ENCODE data around the gene PKDCC. TPM values are rescaled to one million over a fixed set of nuclear protein-coding genes. Genes with fewer than 3 reads are reported as not detected.

Gene PKDCC
- polyA plus RNA-seq, 1 donor (not counting 4 experiments of a cell fraction or from before 2014, with no cell fraction given): not detected

DNA sequence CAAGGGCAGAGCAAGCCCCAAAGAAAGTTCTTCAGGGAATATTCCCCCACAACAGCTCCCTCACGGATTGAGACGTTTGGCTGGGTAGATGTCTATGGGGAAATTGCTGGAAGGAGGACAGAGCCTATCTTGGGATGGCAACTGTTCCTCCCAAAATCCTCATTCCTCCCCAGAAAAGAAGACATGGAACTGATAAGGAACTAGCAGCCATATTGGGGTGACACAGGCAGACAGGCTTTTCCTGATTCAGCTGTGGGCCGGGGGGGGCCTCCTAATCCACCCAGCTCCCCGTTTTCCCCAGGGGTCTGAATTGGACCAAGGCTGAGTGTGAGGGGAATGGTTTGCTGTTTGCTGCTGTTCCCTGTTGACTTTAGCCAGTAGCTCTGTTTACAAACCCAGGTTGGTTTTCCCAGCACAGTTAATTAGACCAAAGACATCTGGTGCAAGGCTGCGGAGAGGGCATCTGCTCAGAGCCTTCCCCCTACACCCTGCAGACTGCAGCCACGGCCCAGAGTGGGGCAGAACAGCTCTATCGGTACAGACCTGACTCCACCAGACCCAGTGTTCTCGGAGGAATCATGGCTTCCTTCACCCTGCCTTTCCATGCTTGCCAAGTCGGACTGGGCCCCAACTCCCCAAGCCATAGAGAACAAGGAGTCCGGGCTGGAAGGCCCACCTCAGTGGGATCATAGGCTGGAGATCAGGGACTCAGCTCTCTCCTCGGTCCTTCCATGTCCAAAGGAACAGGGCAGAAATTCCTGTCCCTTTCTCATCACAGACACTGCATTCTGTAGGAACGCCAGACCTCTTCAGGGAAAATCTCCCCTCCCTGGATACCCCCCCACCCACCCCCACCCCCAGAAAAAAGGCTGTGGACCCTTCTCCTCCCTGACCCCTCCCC, 1.7 kb upstream of the PKDCC start:
- dilution Hi-C loops (cut with MboI; ENCODE audit: extremely low pct_ligation_motif_present, low sequenced_read_pairs): no loop called here
- no peaks in the 10 kb centered on the region for H3K36me3 ChIP-seq (ENCODE audit: control insufficient read depth in 2 of 2, extremely low read depth in 1 of 2, insufficient read depth in 2 of 2, low read length in 2 of 2)

DNA sequence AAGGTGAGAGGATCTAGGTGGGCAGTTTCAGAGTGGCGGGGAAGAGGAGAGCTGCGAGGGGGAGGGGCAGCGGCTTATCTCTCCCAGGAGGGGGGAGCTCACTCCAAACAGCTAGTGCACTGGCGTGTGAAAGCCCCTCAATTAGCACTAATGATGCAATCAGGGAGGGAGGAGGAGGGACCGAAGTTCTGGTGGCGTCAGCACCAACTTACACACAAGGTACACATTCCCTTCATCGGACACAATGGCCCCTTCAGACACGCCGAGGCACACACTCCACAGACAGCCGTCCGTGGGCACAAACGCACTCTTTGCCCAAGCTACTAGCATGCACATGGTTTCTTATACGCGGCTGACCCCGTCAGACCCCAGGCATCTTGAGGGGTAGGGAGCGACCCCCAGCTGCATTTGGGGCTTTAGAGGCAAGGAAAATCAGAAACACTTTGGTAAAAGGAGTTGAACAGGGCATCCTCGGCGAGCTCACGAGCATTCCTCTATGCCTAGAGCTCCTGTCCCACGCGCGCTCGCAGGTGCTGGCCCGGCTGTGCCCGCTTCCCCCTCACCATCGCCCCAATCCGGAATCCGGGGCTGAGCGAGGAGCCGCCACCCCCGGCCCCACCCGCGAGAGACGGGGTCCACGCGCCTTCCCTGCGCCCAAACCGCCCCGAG, 868 bp upstream of the PKDCC start:
- H3K9ac ChIP-seq (ENCODE audit: control insufficient read depth, extremely low read depth, insufficient read depth, low read length): no peak overlapping the region

More for the DNA sequence above, 1.7 kb upstream of the PKDCC start:
- H3K9me1 ChIP-seq (ENCODE audit: control insufficient read depth, extremely low read depth, insufficient read depth, low read length): no peaks in the 10 kb centered on the region
- H3K27ac ChIP-seq (ENCODE audit: control insufficient read depth, insufficient read depth, low read length): no peak overlapping the region
- no peak overlapping the region for H2AFZ ChIP-seq (ENCODE audit: control insufficient read depth, low read length)
- no peak overlapping the region for H3K9ac ChIP-seq (ENCODE audit: control insufficient read depth, extremely low read depth, insufficient read depth, low read length)
- no peak for FAIRE-seq
- TF ChIP-seq, protein P1, sequence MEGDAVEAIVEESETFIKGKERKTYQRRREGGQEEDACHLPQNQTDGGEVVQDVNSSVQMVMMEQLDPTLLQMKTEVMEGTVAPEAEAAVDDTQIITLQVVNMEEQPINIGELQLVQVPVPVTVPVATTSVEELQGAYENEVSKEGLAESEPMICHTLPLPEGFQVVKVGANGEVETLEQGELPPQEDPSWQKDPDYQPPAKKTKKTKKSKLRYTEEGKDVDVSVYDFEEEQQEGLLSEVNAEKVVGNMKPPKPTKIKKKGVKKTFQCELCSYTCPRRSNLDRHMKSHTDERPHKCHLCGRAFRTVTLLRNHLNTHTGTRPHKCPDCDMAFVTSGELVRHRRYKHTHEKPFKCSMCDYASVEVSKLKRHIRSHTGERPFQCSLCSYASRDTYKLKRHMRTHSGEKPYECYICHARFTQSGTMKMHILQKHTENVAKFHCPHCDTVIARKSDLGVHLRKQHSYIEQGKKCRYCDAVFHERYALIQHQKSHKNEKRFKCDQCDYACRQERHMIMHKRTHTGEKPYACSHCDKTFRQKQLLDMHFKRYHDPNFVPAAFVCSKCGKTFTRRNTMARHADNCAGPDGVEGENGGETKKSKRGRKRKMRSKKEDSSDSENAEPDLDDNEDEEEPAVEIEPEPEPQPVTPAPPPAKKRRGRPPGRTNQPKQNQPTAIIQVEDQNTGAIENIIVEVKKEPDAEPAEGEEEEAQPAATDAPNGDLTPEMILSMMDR (optimal IDR thresholded peaks at IDR 0.05 in 1 of 3, IDR thresholded peaks at IDR 0.05 in 1 of 3, conservative IDR thresholded peaks at IDR 0.05 in 1 of 3; ENCODE audit: extremely low read depth in 1 of 3, insufficient read depth in 2 of 3, low read length in 3 of 3): no peak
- no peak for TF ChIP-seq EZH2 (IDR thresholded peaks at IDR 0.05; ENCODE audit: low read length)
- no peaks in the 10 kb centered on the region for H3K4me1 ChIP-seq (ENCODE audit: control insufficient read depth, extremely low read depth, insufficient read depth, low read length)
- no peaks in the 10 kb centered on the region for H3K9me3 ChIP-seq (ENCODE audit: control insufficient read depth, low read depth, low read length)
- no peak overlapping the region for H3K4me2 ChIP-seq (ENCODE audit: control insufficient read depth, extremely low read depth, insufficient read depth, low read depth, low read length)
- DNase-seq (ENCODE audit: low read depth, low spot score): no peak
- no peak overlapping the region for H3K4me3 ChIP-seq (ENCODE audit: control insufficient read depth in 2 of 3, extremely low read depth in 1 of 3, insufficient read depth in 2 of 3, low read depth in 1 of 3, low read length in 3 of 3)
- no peaks in the 10 kb centered on the region for H3K79me2 ChIP-seq (ENCODE audit: control insufficient read depth, insufficient read depth, low read length)
- H4K20me1 ChIP-seq (ENCODE audit: control insufficient read depth, extremely low read depth, insufficient read depth, low read length): no peaks in the 10 kb centered on the region
- H3K27me3 ChIP-seq (ENCODE audit: control insufficient read depth, extremely low read depth, insufficient read depth, low read length): peaks cover 50% of the 10 kb centered on the region

More for the DNA sequence above, 868 bp upstream of the PKDCC start:
- dilution Hi-C loops (cut with MboI; ENCODE audit: extremely low pct_ligation_motif_present, low sequenced_read_pairs): no loop called here
- no peak for DNase-seq (ENCODE audit: low read depth, low spot score)
- H3K79me2 ChIP-seq (ENCODE audit: control insufficient read depth, insufficient read depth, low read length): no peaks in the 10 kb centered on the region
- H2AFZ ChIP-seq (ENCODE audit: control insufficient read depth, low read length): no peak overlapping the region
- no peaks in the 10 kb centered on the region for H3K9me1 ChIP-seq (ENCODE audit: control insufficient read depth, extremely low read depth, insufficient read depth, low read length)
- H3K4me2 ChIP-seq (ENCODE audit: control insufficient read depth, extremely low read depth, insufficient read depth, low read depth, low read length): peak overlapping the region; percentile 32
- H3K27me3 ChIP-seq (ENCODE audit: control insufficient read depth, extremely low read depth, insufficient read depth, low read length): peaks cover 50% of the 10 kb centered on the region
- no peaks in the 10 kb centered on the region for H4K20me1 ChIP-seq (ENCODE audit: control insufficient read depth, extremely low read depth, insufficient read depth, low read length)
- FAIRE-seq: no peak
- no peaks in the 10 kb centered on the region for H3K4me1 ChIP-seq (ENCODE audit: control insufficient read depth, extremely low read depth, insufficient read depth, low read length)
- TF ChIP-seq EZH2 (IDR thresholded peaks at IDR 0.05; ENCODE audit: low read length): peak; percentile 95
- TF ChIP-seq, protein P1 (optimal IDR thresholded peaks at IDR 0.05 in 1 of 3, IDR thresholded peaks at IDR 0.05 in 1 of 3, conservative IDR thresholded peaks at IDR 0.05 in 1 of 3; ENCODE audit: extremely low read depth in 1 of 3, insufficient read depth in 2 of 3, low read length in 3 of 3): no peak
- H3K4me3 ChIP-seq (ENCODE audit: control insufficient read depth in 2 of 3, extremely low read depth in 1 of 3, insufficient read depth in 2 of 3, low read depth in 1 of 3, low read length in 3 of 3): peak overlapping the region in 1 of 3 experiments; percentile 9
- no peak overlapping the region for H3K27ac ChIP-seq (ENCODE audit: control insufficient read depth, insufficient read depth, low read length)
- no peaks in the 10 kb centered on the region for H3K9me3 ChIP-seq (ENCODE audit: control insufficient read depth, low read depth, low read length)
- H3K36me3 ChIP-seq (ENCODE audit: control insufficient read depth in 2 of 2, extremely low read depth in 1 of 2, insufficient read depth in 2 of 2, low read length in 2 of 2): no peaks in the 10 kb centered on the region

Data from keratinocyte (primary cell).